Natural killer cell (primary cell): ENCODE data around the gene PEPD. TPM values are rescaled to one million over a fixed set of nuclear protein-coding genes. Genes with fewer than 3 reads are reported as not detected.

ENCODE experiments used
- ATAC-seq, 3 donors: fragments of 150-1000 bp in 2 of 3; fragments of 200-7000 bp in 1 of 3; cut with Tn5 transposase; 1 replicate in 1 of 3; 2 replicates in 2 of 3; pipeline ENCODE4 v1.10.0; 2021; ENCODE audit warnings: mild to moderate bottlenecking in 2 of 3, moderate library complexity in 2 of 3
- DNase-seq, 2 donors: peaks; one replicate each; pipeline versions ENCODE4 v3.0.0 to v3.0.0-alpha.2; 2013 to 2021; ENCODE audit warnings: mixed read lengths in 1 of 2
- H3K27ac ChIP-seq: one replicate; pipeline ENCODE4 v1.5.1; 2013; ENCODE audit warnings: mild to moderate bottlenecking, low read length
- H3K27me3 ChIP-seq: one replicate; pipeline ENCODE4 v1.6.1; 2013; ENCODE audit warnings: low read length; ENCODE audit not compliant: control insufficient read depth, insufficient read depth
- H3K36me3 ChIP-seq: one replicate; pipeline ENCODE4 v1.6.1; 2013; ENCODE audit warnings: low read length; ENCODE audit not compliant: control insufficient read depth, insufficient read depth
- H3K4me1 ChIP-seq: one replicate; pipeline ENCODE4 v1.6.1; 2013; ENCODE audit warnings: low read length; ENCODE audit not compliant: control insufficient read depth, insufficient read depth
- H3K4me3 ChIP-seq: one replicate; pipeline ENCODE4 v1.5.1; 2013; ENCODE audit warnings: low read length
- H3K9me3 ChIP-seq: one replicate; pipeline ENCODE4 v1.6.1; 2013; ENCODE audit warnings: low read length; ENCODE audit not compliant: control insufficient read depth, insufficient read depth
- H3K27ac Mint-ChIP-seq, 2 donors: one replicate each; pipeline ENCODE4 v1.8.0; 2022; ENCODE audit warnings: mild to moderate bottlenecking in 2 of 2, mixed read lengths in 2 of 2, moderate library complexity in 1 of 2
- H3K27me3 Mint-ChIP-seq, 2 donors: one replicate each; pipeline ENCODE4 v1.8.0; 2022; ENCODE audit warnings: low read depth in 2 of 2, mixed read lengths in 2 of 2
- H3K36me3 Mint-ChIP-seq: one replicate; pipeline ENCODE4 v1.8.0; 2022; ENCODE audit warnings: mixed read lengths
- H3K4me1 Mint-ChIP-seq, 2 donors: one replicate each; pipeline ENCODE4 v1.8.0; 2022; ENCODE audit warnings: mixed read lengths in 2 of 2
- H3K4me3 Mint-ChIP-seq: one replicate; pipeline ENCODE4 v1.8.0; 2022; ENCODE audit warnings: mild to moderate bottlenecking, moderate library complexity, mixed read lengths
- H3K9me3 Mint-ChIP-seq, 2 donors: one replicate each; pipeline ENCODE4 v1.8.0; 2022; ENCODE audit warnings: mixed read lengths in 2 of 2
- CTCF ChIP-seq: fragments of 200-600 bp; IDR thresholded peaks from one replicate; pipeline ENCODE4 v1.8.0; 2022; ENCODE audit warnings: antibody characterized with exemption
- WGBS: methylation state at CpG from one replicate; pipeline ENCODE4 v1.1.7; 2013; ENCODE audit warnings: missing lambda C conversion rate; ENCODE audit not compliant: insufficient coverage; 5-methylcytosine and 5-hydroxymethylcytosine counted together
- intact Hi-C: fragments of 100-400 bp; cut with micrococcal nuclease; formaldehyde crosslinking; loops from one replicate; pipeline ENCODE4 v1.14.2; 2022
- total RNA-seq, 4 donors: library from RNA; stranded (reverse); fragments of 120-200 nt in 1 of 4; gene quantifications; one replicate each; pipeline versions ENCODE4 v1.2.3 to v1.2.4, GENCODE V29; 2013 to 2022

Gene PEPD
- total RNA-seq, 3 donors from 2014 or later (not counting 1 experiment from before 2014, with no cell fraction given) = 33.9 to 42.2 (median 40.9) TPM

- DNase-seq (no peak), ATAC-seq (no peak)
- Mint-ChIP-seq H3K4me1 (peaks cover 9 to 12% of the 10 kb centered on the region in 2 donors), H3K9me3 (no peaks in the 10 kb centered on the region), H3K36me3 (no peaks in the 10 kb centered on the region), H3K27ac (no peak overlapping the region), H3K4me3 (no peak overlapping the region), H3K27me3 (no peaks in the 10 kb centered on the region)
- H3K27ac ChIP-seq = no peak overlapping the region
- H3K36me3 ChIP-seq = peaks cover 3% of the 10 kb centered on the region
- intact Hi-C loops = no loop called here
- no peak overlapping the region for H3K4me3 ChIP-seq
- TF ChIP-seq CTCF = no peak
- H3K27me3 ChIP-seq = no peaks in the 10 kb centered on the region
- WGBS = 78% methylated on average over 4 of the region's 4 CpGs
- H3K4me1 ChIP-seq = no peaks in the 10 kb centered on the region
- H3K9me3 ChIP-seq = no peaks in the 10 kb centered on the region
These were observed 49.4 kb downstream of the PEPD start for GRCh38 chr19:33472226-33472625.

- TF ChIP-seq CTCF = no peak
- Mint-ChIP-seq H3K9me3 (no peaks in the 10 kb centered on the region), H3K27ac (no peak overlapping the region), H3K4me3 (no peak overlapping the region), H3K4me1 (peaks cover 9 to 13% of the 10 kb centered on the region in 2 donors), H3K27me3 (no peaks in the 10 kb centered on the region), H3K36me3 (no peaks in the 10 kb centered on the region)
- Histone ChIP-seq H3K9me3 (no peaks in the 10 kb centered on the region), H3K27ac (no peak overlapping the region), H3K4me3 (no peak overlapping the region), H3K4me1 (no peaks in the 10 kb centered on the region), H3K27me3 (no peaks in the 10 kb centered on the region), H3K36me3 (no peaks in the 10 kb centered on the region)
- intact Hi-C loops = no loop called here
- DNase-seq (no peak), ATAC-seq (no peak)
- WGBS = 92% methylated on average over 13 of the region's 13 CpGs
These were observed 50.2 kb downstream of the PEPD start for GRCh38 chr19:33471111-33471996.

GRCh38 chr19:33470686-33471085, 50.9 kb downstream of the PEPD start:
- no peaks in the 10 kb centered on the region for H3K27me3 Mint-ChIP-seq
- Histone ChIP-seq H3K36me3 (no peaks in the 10 kb centered on the region), H3K4me1 (no peaks in the 10 kb centered on the region), H3K4me3 (no peak overlapping the region), H3K27ac (no peak overlapping the region), H3K9me3 (no peaks in the 10 kb centered on the region), H3K27me3 (no peaks in the 10 kb centered on the region)
- DNase-seq (no peak), ATAC-seq (no peak)
- 90% methylated on average over 4 of the region's 5 CpGs for WGBS
- no peak for TF ChIP-seq CTCF
- H3K4me3 Mint-ChIP-seq = no peak overlapping the region
- no peak overlapping the region for H3K27ac Mint-ChIP-seq
- H3K36me3 Mint-ChIP-seq = no peaks in the 10 kb centered on the region
- intact Hi-C loops = no loop called here
- H3K4me1 Mint-ChIP-seq = peaks cover 9 to 13% of the 10 kb centered on the region in 2 donors
- H3K9me3 Mint-ChIP-seq = no peaks in the 10 kb centered on the region

- Histone ChIP-seq H3K27me3 (no peaks in the 10 kb centered on the region), H3K9me3 (no peaks in the 10 kb centered on the region), H3K4me3 (no peak overlapping the region), H3K36me3 (no peaks in the 10 kb centered on the region), H3K4me1 (no peaks in the 10 kb centered on the region), H3K27ac (no peak overlapping the region)
- H3K4me3 Mint-ChIP-seq = no peak overlapping the region
- 92% methylated on average over 7 of the region's 7 CpGs for WGBS
- H3K27ac Mint-ChIP-seq = peak overlapping the region in 1 of 2 donors; percentile 20
- no peaks in the 10 kb centered on the region for H3K9me3 Mint-ChIP-seq
- peaks cover 9 to 13% of the 10 kb centered on the region in 2 donors for H3K4me1 Mint-ChIP-seq
- no peaks in the 10 kb centered on the region for H3K27me3 Mint-ChIP-seq
- ATAC-seq = no peak
- no peak for TF ChIP-seq CTCF
- H3K36me3 Mint-ChIP-seq = no peaks in the 10 kb centered on the region
- intact Hi-C loops = no loop called here
- DNase-seq = no peak
These were observed 51.6 kb downstream of the PEPD start for GRCh38 chr19:33470040-33470330.
